ENCODE measurements around the gene GRXCR1. TPM values are rescaled to one million over a fixed set of nuclear protein-coding genes. Genes with fewer than 3 reads are reported as not detected.
A peak's percentile ranks its signal among the peaks of the same experiment; 100 is the strongest.

The GRXCR1 gene
- total and polyA plus RNA-seq, 2 of the 4 experiments (the other 2 are of a cell fraction): not detected

DNA sequence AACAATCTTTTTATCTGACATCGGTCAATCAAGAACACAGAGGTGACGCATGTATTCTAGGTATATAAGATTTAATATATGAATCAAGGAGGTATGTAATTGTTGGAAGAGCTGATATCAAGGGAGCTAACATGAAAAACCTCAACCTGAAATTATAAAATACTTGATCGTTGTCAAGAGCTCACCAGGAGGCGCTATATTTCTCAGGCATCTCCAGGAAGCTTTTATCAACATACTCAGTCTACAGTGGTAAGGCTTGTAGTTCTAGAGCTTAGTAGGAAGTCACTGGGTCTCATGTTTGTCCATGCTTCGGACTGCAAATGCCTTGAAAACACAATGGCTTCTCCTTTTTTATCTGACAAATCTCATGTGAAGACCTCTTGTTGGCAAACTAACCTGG lies 156.1 kb downstream of the GRXCR1 start:
- ChIA-PET CTCF (no interaction called here), POLR2A (ENCODE audit: unreplicated experiment) (no interaction called here)
- intact Hi-C loops (cut with micrococcal nuclease): no loop called here
- no peak overlapping the region for H3K4ac ChIP-seq (ENCODE audit: low read depth, low read length)
- H3K9ac ChIP-seq (ENCODE audit: low read depth, low read length): no peak overlapping the region
- no peak for TF ChIP-seq RFX5 (IDR thresholded peaks at IDR 0.05; ENCODE audit: low read depth, low read length)
- TF ChIP-seq CTCF (conservative IDR thresholded peaks at IDR 0.05; ENCODE audit: low read depth, low read length): peak; percentile 12; the same call in 1 of the 2 replicates
- in situ Hi-C loops (cut with MboI; ENCODE audit: low sequenced_read_pairs): no loop called here
- H4K20me1 ChIP-seq (ENCODE audit: insufficient read depth, low read length): no peaks in the 10 kb centered on the region
- DNase-seq: no peak
- no peaks in the 10 kb centered on the region for H3K9me1 ChIP-seq (ENCODE audit: insufficient read depth, low read length)
- H3K9me3 ChIP-seq (ENCODE audit: control insufficient read depth, insufficient read depth, low read length): peaks cover 5% of the 10 kb centered on the region; the same call in 1 of the 2 replicates
- H2BK20ac ChIP-seq (ENCODE audit: low read depth, low read length): no peak overlapping the region
- no peak overlapping the region for H3K18ac ChIP-seq (ENCODE audit: low read depth, low read length)
- no peak overlapping the region for H3K4me2 ChIP-seq (ENCODE audit: low read depth, low read length)
- no peak overlapping the region for H2AK5ac ChIP-seq (ENCODE audit: low read depth, low read length)
- no CpG with 5 or more reads among the region's 5 CpGs for WGBS, 2 experiments (ENCODE audit: extremely low coverage in 2 of 2, insufficient read length in 1 of 2)
- no peak overlapping the region for H4K5ac ChIP-seq (ENCODE audit: low read depth, low read length)
- H3K27me3 ChIP-seq (ENCODE audit: control insufficient read depth, insufficient read depth, low read length): no peaks in the 10 kb centered on the region
- H3K56ac ChIP-seq (ENCODE audit: extremely low read depth, insufficient read depth, low read length): no peak overlapping the region
- ATAC-seq (ENCODE audit: low read depth): no peak
- H4K91ac ChIP-seq (ENCODE audit: insufficient read depth, low read depth, low read length): no peak overlapping the region
- H3K4me3 ChIP-seq (ENCODE audit: insufficient read depth, low read depth, low read length): no peak overlapping the region
- no peak overlapping the region for H4K8ac ChIP-seq (ENCODE audit: low read depth in 2 of 2, low read length in 2 of 2)
- no peak overlapping the region for H2AFZ ChIP-seq (replicated peaks; ENCODE audit: low read length, poor library complexity)
- H3K14ac ChIP-seq (replicated peaks; ENCODE audit: low read depth, low read length): no peak overlapping the region
- H2BK15ac ChIP-seq (ENCODE audit: low read depth, low read length): no peak overlapping the region
- no peaks in the 10 kb centered on the region for H3K79me1 ChIP-seq (ENCODE audit: low read depth in 1 of 2, low read length in 2 of 2)
- no peak overlapping the region for H2BK5ac ChIP-seq (ENCODE audit: low read depth, low read length, poor library complexity, severe bottlenecking)
- no peak overlapping the region for H3K27ac ChIP-seq (ENCODE audit: insufficient read depth, low read length)
- dilution Hi-C loops (cut with HindIII; ENCODE audit: low sequenced_read_pairs, unreplicated experiment): no loop called here
- no peaks in the 10 kb centered on the region for H3K4me1 ChIP-seq (ENCODE audit: control insufficient read depth, insufficient read depth, low read length)
- no peak overlapping the region for H3K23ac ChIP-seq (ENCODE audit: low read depth, low read length)
- no peaks in the 10 kb centered on the region for H3K36me3 ChIP-seq (ENCODE audit: control insufficient read depth, insufficient read depth, low read length)
- no peak overlapping the region for H2BK120ac ChIP-seq (ENCODE audit: low read depth, low read length)
- no peak overlapping the region for H2AK9ac ChIP-seq (replicated peaks; ENCODE audit: low read depth, low read length, poor library complexity)
- no TSS peak for BruUV-seq (replicated peaks)

Data from IMR-90 (cell line).